ENCODE results near the gene USP20. TPM values are rescaled to one million over a fixed set of nuclear protein-coding genes. Genes with fewer than 3 reads are reported as not detected.
"Not testable (repeated sequence)": the region's sequence is repeated elsewhere in the genome, so short reads cannot be mapped to it uniquely, and the experiment has no call there.

The USP20 gene
- total RNA-seq, result 16.0 TPM
- long read RNA-seq, full-length matches to known transcripts, result 7 of 29 reads
- long read RNA-seq, partial matches to known transcripts, result 14 of 29 reads
- long read RNA-seq, other reads (novel, unspliced or antisense), result 8 of 29 reads

- peak; percentile 98 for DNase-seq (ENCODE audit: low spot score)
- intact Hi-C loops (cut with DNase I), result loop anchor here (1.0 kb wide), 1 partner anchor 11 kb away; the partner anchor contains the start of gene TOR1A
These were observed at the start of gene USP20, which contains the start of gene C9orf78 for GRCh38 chr9:129835128-129835859. USP20 (plus strand) TSS chr9:129835458; CDS start chr9:129852556, 17,098 bp downstream. C9orf78 (minus strand) TSS chr9:129835275; CDS start chr9:129835221, 54 bp downstream.

GRCh38 chr9:129785866-129786265, 49.4 kb upstream of the USP20 start:
- DNase-seq (ENCODE audit: low spot score), result no peak
- intact Hi-C loops (cut with DNase I), result loop anchor here (5.0 kb wide), 1 partner anchor 654 kb away; no protein-coding TSS in a partner anchor

- no peak for DNase-seq (ENCODE audit: low spot score)
- intact Hi-C loops (cut with DNase I), result loop anchor here (5.0 kb wide), 1 partner anchor 654 kb away; no protein-coding TSS in a partner anchor
These were observed 48.8 kb upstream of the USP20 start for GRCh38 chr9:129786481-129786880.

GRCh38 chr9:129794549-129794948, 40.7 kb upstream of the USP20 start:
- no peak for DNase-seq (ENCODE audit: low spot score)
- intact Hi-C loops (cut with DNase I), result no loop called here

- intact Hi-C loops (cut with DNase I); DNase-seq (ENCODE audit: low spot score): not testable (repeated sequence)
These were observed 39.2 kb upstream of the USP20 start for GRCh38 chr9:129796029-129796428.

- intact Hi-C loops (cut with DNase I), result no loop called here
These were observed 36.3 kb upstream of the USP20 start for GRCh38 chr9:129798973-129799372.

GRCh38 chr9:129801504-129801903, 33.8 kb upstream of the USP20 start:
- intact Hi-C loops (cut with DNase I), result no loop called here
- no peak for DNase-seq (ENCODE audit: low spot score)

More at GRCh38 chr9:129798973-129799372, 36.3 kb upstream of the USP20 start:
- no peak for DNase-seq (ENCODE audit: low spot score)

- intact Hi-C loops (cut with DNase I), result no loop called here
- peak; percentile 98 for DNase-seq (ENCODE audit: low spot score)
These were observed 32.2 kb upstream of the USP20 start, which contains the start of gene TOR1B for GRCh38 chr9:129802833-129803675. TOR1B (plus strand) TSS chr9:129803184; CDS start chr9:129803213, 29 bp downstream.

- intact Hi-C loops (cut with DNase I), result no loop called here
- no peak for DNase-seq (ENCODE audit: low spot score)
These were observed 31.6 kb upstream of the USP20 start for GRCh38 chr9:129803676-129804060.

- intact Hi-C loops (cut with DNase I), result no loop called here
- DNase-seq (ENCODE audit: low spot score), result no peak
These were observed 29.2 kb upstream of the USP20 start for GRCh38 chr9:129806061-129806460.

- DNase-seq (ENCODE audit: low spot score), result no peak
- intact Hi-C loops (cut with DNase I), result no loop called here
These were observed 25.9 kb upstream of the USP20 start for GRCh38 chr9:129809346-129809745.

- intact Hi-C loops (cut with DNase I), result no loop called here
- no peak for DNase-seq (ENCODE audit: low spot score)
These were observed 25.1 kb upstream of the USP20 start for GRCh38 chr9:129810116-129810515.

GRCh38 chr9:129810788-129811187, 24.5 kb upstream of the USP20 start:
- no peak for DNase-seq (ENCODE audit: low spot score)
- intact Hi-C loops (cut with DNase I), result no loop called here

- DNase-seq (ENCODE audit: low spot score), result no peak
These were observed 23.3 kb upstream of the USP20 start for GRCh38 chr9:129811967-129812363.

GRCh38 chr9:129812385-129812784, 22.9 kb upstream of the USP20 start:
- intact Hi-C loops (cut with DNase I), result no loop called here

More at GRCh38 chr9:129811967-129812363, 23.3 kb upstream of the USP20 start:
- intact Hi-C loops (cut with DNase I), result no loop called here

GRCh38 chr9:129813661-129814060, 21.6 kb upstream of the USP20 start:
- intact Hi-C loops (cut with DNase I), result no loop called here

More at GRCh38 chr9:129812385-129812784, 22.9 kb upstream of the USP20 start:
- DNase-seq (ENCODE audit: low spot score), result no peak

GRCh38 chr9:129814432-129815223, 20.6 kb upstream of the USP20 start:
- intact Hi-C loops (cut with DNase I), result no loop called here
- no peak for DNase-seq (ENCODE audit: low spot score)

More at GRCh38 chr9:129813661-129814060, 21.6 kb upstream of the USP20 start:
- no peak for DNase-seq (ENCODE audit: low spot score)

GRCh38 chr9:129815278-129815677, 20.0 kb upstream of the USP20 start:
- DNase-seq (ENCODE audit: low spot score), result no peak
- intact Hi-C loops (cut with DNase I), result no loop called here
